ENCODE data around the gene SMIM23. TPM values are rescaled to one million over a fixed set of nuclear protein-coding genes. Genes with fewer than 3 reads are reported as not detected.

Gene SMIM23
- total and polyA plus RNA-seq, 4 donors, result not detected

- ATAC-seq (ENCODE audit: insufficient read depth, low FRiP score) (no peak), DNase-seq (no peak)
- Histone ChIP-seq H3K4me3 (no peak overlapping the region), H3K27ac (ENCODE audit: low read depth in 1 of 2, low read length in 1 of 2) (no peak overlapping the region), H3K36me3 (ENCODE audit: control insufficient read depth in 4 of 4, insufficient read depth in 4 of 4, low read length in 4 of 4) (no peaks in the 10 kb centered on the region), H3K9me3 (ENCODE audit: control insufficient read depth in 4 of 4, insufficient read depth in 3 of 4, low read length in 3 of 4) (no peaks in the 10 kb centered on the region), H3K9ac (ENCODE audit: insufficient read depth in 1 of 2, low read length in 2 of 2) (no peak overlapping the region), H3K4me1 (ENCODE audit: control insufficient read depth in 5 of 5, insufficient read depth in 5 of 5, low read length in 5 of 5) (peaks cover 0 to 15% (median 5%) of the 10 kb centered on the region in 5 donors), H3K27me3 (ENCODE audit: control insufficient read depth in 3 of 3, insufficient read depth in 3 of 3, low read length in 2 of 3) (peaks cover 0 to 14% (median 4%) of the 10 kb centered on the region in 3 donors)
- no peak for TF ChIP-seq CTCF (IDR thresholded peaks at IDR 0.05; ENCODE audit: control extremely low read depth, extremely low read depth)
- WGBS, 2 donors, result 80 to 86% methylated on average over 1 of the region's 1 CpG
Observed at GRCh38 chr5:171801839-171802238, 16.2 kb downstream of the SMIM23 start.

- no peak for TF ChIP-seq CTCF (IDR thresholded peaks at IDR 0.05; ENCODE audit: control extremely low read depth, extremely low read depth)
- WGBS, 2 donors, result 28 to 50% methylated on average over 4 of the region's 4 CpGs
- no peak for ATAC-seq (ENCODE audit: insufficient read depth, low FRiP score)
Observed at GRCh38 chr5:171805746-171806145, 20.1 kb downstream of the SMIM23 start.

GRCh38 chr5:171806976-171807747 is 21.5 kb downstream of the SMIM23 start:
- 16 to 22% methylated on average over 22 of the region's 22 CpGs for WGBS, 2 donors
- no peak overlapping the region for H3K27ac ChIP-seq (ENCODE audit: low read depth in 1 of 2, low read length in 1 of 2)

More at GRCh38 chr5:171805746-171806145, 20.1 kb downstream of the SMIM23 start:
- Histone ChIP-seq H3K27me3 (ENCODE audit: control insufficient read depth in 3 of 3, insufficient read depth in 3 of 3, low read length in 2 of 3) (peaks cover 0 to 15% (median 10%) of the 10 kb centered on the region in 3 donors), H3K4me1 (ENCODE audit: control insufficient read depth in 5 of 5, insufficient read depth in 5 of 5, low read length in 5 of 5) (no peaks in the 10 kb centered on the region), H3K9ac (ENCODE audit: insufficient read depth in 1 of 2, low read length in 2 of 2) (no peak overlapping the region), H3K27ac (ENCODE audit: low read depth in 1 of 2, low read length in 1 of 2) (no peak overlapping the region), H3K4me3 (no peak overlapping the region), H3K9me3 (ENCODE audit: control insufficient read depth in 4 of 4, insufficient read depth in 3 of 4, low read length in 3 of 4) (peaks cover 0 to 2% (median 0%) of the 10 kb centered on the region in 4 donors), H3K36me3 (ENCODE audit: control insufficient read depth in 4 of 4, insufficient read depth in 4 of 4, low read length in 4 of 4) (no peaks in the 10 kb centered on the region)
- no peak for DNase-seq

More at GRCh38 chr5:171806976-171807747, 21.5 kb downstream of the SMIM23 start:
- Histone ChIP-seq H3K9ac (ENCODE audit: insufficient read depth in 1 of 2, low read length in 2 of 2) (no peak overlapping the region), H3K4me1 (ENCODE audit: control insufficient read depth in 5 of 5, insufficient read depth in 5 of 5, low read length in 5 of 5) (no peaks in the 10 kb centered on the region), H3K9me3 (ENCODE audit: control insufficient read depth in 4 of 4, insufficient read depth in 3 of 4, low read length in 3 of 4) (peaks cover 0 to 3% (median 0%) of the 10 kb centered on the region in 4 donors), H3K4me3 (no peak overlapping the region), H3K27me3 (ENCODE audit: control insufficient read depth in 3 of 3, insufficient read depth in 3 of 3, low read length in 2 of 3) (peaks cover 0 to 15% (median 10%) of the 10 kb centered on the region in 3 donors), H3K36me3 (ENCODE audit: control insufficient read depth in 4 of 4, insufficient read depth in 4 of 4, low read length in 4 of 4) (no peaks in the 10 kb centered on the region)
- no peak for ATAC-seq (ENCODE audit: insufficient read depth, low FRiP score)
- DNase-seq, result peak in 2 of 3 donors; percentile 29 to 47
- TF ChIP-seq CTCF (IDR thresholded peaks at IDR 0.05; ENCODE audit: control extremely low read depth, extremely low read depth), result no peak

Data from lung (tissue), 12 donors.